ENCODE data around the gene PRPSAP2. TPM values are rescaled to one million over a fixed set of nuclear protein-coding genes. Genes with fewer than 3 reads are reported as not detected.
A peak's percentile ranks its signal among the peaks of the same experiment; 100 is the strongest.

PRPSAP2 gene
- total RNA-seq, 1 donor from 2014 or later = 26.3 TPM

DNA sequence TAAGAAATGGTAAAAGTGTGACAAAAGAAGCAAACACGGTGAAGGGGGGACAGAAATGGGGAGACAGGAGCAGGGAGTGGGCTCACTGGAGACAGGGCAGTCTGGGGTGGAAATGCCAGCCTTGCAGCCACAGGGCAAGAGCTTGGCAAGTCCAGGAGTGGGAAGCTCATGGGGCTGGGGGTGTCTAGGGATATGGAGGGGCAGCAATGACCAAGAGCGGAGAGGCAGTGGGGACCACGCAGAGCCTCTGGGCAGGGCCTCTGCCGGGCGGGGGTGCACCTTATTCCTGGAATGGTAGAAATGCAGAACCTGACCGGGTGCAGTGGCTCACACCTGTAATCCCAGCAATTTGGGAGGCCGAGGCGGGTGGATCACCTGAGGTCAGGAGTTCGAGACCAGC lies 106.6 kb downstream of the PRPSAP2 start:
- Histone ChIP-seq H3K9me3 (no peaks in the 10 kb centered on the region), H3K27me3 (no peaks in the 10 kb centered on the region), H3K4me3 (no peak overlapping the region), H3K27ac (no peak overlapping the region), H3K36me3 (no peaks in the 10 kb centered on the region), H3K4me1 (peaks cover 17% of the 10 kb centered on the region)
- TF ChIP-seq, protein P1, sequence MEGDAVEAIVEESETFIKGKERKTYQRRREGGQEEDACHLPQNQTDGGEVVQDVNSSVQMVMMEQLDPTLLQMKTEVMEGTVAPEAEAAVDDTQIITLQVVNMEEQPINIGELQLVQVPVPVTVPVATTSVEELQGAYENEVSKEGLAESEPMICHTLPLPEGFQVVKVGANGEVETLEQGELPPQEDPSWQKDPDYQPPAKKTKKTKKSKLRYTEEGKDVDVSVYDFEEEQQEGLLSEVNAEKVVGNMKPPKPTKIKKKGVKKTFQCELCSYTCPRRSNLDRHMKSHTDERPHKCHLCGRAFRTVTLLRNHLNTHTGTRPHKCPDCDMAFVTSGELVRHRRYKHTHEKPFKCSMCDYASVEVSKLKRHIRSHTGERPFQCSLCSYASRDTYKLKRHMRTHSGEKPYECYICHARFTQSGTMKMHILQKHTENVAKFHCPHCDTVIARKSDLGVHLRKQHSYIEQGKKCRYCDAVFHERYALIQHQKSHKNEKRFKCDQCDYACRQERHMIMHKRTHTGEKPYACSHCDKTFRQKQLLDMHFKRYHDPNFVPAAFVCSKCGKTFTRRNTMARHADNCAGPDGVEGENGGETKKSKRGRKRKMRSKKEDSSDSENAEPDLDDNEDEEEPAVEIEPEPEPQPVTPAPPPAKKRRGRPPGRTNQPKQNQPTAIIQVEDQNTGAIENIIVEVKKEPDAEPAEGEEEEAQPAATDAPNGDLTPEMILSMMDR (IDR thresholded peaks at IDR 0.05) = no peak
- ATAC-seq (no peak), DNase-seq (no peak)
- intact Hi-C loops (cut with DNase I) = no loop called here

DNA sequence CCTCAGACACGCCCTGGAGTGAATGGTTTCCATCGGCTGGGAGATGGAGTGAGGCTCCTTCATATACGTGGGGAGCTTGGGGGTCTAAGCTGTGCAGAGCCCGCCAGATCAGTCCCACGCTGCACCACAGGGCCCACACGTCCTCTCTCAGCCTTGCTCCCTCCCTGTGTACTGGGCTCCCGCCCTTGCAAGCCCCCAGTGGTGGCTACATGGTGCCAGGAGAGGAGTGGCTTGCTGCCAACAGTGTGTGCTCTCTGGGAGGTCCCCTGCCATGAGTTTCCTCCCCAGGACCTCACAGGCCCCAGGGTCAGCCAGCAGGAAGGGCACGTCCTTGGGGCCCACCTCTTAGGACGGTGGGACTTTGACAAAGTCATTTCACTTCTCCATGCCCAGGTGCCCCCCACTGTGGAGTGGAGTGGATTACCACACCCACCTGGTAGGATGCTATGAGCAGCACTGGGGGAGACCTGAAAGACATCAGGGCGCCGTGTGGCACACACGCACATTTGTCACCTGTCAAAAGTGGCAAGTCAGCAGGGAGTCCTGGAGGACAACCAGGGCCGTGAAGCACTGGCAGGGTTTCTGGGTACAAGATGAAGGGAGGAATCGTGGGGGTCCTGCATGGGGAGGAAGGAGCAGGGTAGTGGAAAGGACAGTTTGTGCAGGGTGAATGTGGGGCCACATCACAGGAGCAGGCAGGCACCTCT lies 107.8 kb downstream of the PRPSAP2 start:
- Histone ChIP-seq H3K27ac (no peak overlapping the region), H3K4me1 (peaks cover 15% of the 10 kb centered on the region), H3K4me3 (no peak overlapping the region), H3K27me3 (no peaks in the 10 kb centered on the region), H3K36me3 (no peaks in the 10 kb centered on the region), H3K9me3 (no peaks in the 10 kb centered on the region)
- DNase-seq = no peak
- ATAC-seq = no peak
- TF ChIP-seq, protein P1 (IDR thresholded peaks at IDR 0.05) = no peak
- intact Hi-C loops (cut with DNase I) = no loop called here

DNA sequence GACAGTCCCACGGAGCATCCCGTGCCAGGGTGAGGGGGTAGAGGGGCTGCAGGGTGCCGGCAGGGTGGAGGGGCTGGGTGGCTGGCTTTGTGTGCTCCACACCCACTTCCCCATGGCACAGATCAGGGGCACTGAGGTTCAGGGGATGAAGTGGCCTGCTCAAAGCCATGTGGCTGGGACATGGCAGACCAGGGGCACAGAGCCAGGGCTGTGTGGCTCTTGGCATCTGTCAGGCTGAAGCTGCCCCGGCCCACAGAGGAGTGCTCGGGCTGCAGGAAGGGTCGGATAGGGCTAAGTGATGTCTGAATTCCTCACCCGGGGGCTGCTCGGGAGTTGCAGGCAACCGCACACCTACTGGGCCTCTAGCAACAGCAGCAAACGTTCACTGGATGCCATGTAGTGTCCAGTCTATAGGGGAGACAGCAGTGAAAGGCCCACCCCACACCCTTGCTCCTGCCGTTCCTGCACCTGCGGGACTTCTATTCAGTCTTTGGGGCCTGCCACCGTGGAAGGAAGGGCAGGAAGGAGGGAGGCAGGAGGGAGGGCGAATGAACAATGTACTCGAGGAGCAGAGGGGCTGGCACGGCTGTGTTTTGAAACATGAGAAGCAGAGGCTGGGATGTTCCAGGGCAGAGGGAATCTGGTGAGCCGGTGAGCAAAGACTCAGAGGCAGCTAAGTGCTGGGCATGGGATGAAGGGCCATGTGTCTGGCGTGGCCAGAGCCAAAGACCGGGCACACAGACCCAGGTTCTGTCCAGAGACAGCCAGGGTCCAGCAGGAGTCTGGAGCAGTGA lies 109.1 kb downstream of the PRPSAP2 start:
- Histone ChIP-seq H3K36me3 (no peaks in the 10 kb centered on the region), H3K27me3 (no peaks in the 10 kb centered on the region), H3K4me3 (no peak overlapping the region), H3K27ac (no peak overlapping the region), H3K9me3 (no peaks in the 10 kb centered on the region), H3K4me1 (peaks cover 14% of the 10 kb centered on the region)
- TF ChIP-seq, protein P1 (IDR thresholded peaks at IDR 0.05) = no peak
- ATAC-seq (no peak), DNase-seq (no peak)
- intact Hi-C loops (cut with DNase I) = no loop called here

DNA sequence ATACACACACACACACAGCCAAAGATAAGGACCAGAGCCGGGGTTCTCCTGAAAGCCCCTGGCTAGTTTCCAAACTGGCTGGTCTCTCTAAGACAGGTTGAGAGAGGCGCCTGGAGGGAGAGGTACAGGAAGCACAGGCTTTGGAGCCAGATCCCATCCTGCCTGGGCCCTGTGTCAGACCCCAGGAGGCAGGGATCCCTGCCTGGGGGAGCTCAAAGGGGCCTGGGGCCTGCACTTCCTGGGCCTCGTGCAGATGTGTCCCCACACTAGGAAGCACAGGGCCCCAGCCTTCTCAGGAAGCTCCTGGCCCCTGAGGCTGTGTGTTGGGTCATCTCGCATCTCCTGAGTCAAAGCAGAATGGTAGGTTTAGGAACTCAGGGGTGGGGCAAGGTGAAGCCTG lies 110.0 kb downstream of the PRPSAP2 start:
- peaks cover 14% of the 10 kb centered on the region for H3K4me1 ChIP-seq
- no peaks in the 10 kb centered on the region for H3K36me3 ChIP-seq
- intact Hi-C loops (cut with DNase I) = no loop called here
- TF ChIP-seq, protein P1 (IDR thresholded peaks at IDR 0.05) = no peak
- DNase-seq (no peak), ATAC-seq (no peak)
- H3K27ac ChIP-seq = peak overlapping the region; percentile 13
- H3K27me3 ChIP-seq = no peaks in the 10 kb centered on the region
- no peak overlapping the region for H3K4me3 ChIP-seq
- no peaks in the 10 kb centered on the region for H3K9me3 ChIP-seq

DNA sequence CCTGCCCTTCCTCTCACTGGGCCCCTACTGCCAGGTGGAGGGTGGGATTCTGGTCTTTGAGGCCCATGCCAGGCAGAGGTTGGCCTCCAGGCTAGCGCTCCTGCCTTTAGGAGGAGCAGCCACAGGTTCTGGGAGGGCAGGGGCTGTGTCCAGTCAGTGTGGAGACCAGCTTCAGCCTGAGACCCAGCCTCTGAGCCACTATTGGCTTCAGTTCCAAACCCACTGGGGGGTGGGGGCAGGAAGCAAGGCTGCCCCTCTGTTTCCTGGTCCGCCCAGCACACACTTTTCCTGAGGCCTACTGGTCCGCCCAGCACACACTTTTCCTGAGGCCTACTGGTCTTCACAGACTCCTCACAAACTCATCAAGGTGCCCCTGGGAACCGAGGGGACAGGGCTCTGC lies 110.4 kb downstream of the PRPSAP2 start:
- Histone ChIP-seq H3K9me3 (no peaks in the 10 kb centered on the region), H3K27ac (peak overlapping the region; percentile 42), H3K27me3 (no peaks in the 10 kb centered on the region), H3K36me3 (no peaks in the 10 kb centered on the region), H3K4me1 (peaks cover 14% of the 10 kb centered on the region), H3K4me3 (no peak overlapping the region)
- intact Hi-C loops (cut with DNase I) = no loop called here
- DNase-seq = no peak
- no peak for ATAC-seq
- TF ChIP-seq, protein P1 (IDR thresholded peaks at IDR 0.05) = no peak

Data from upper lobe of right lung (tissue), 1 donor.